Psoas muscle (tissue), 8 donors: ENCODE data around the gene ACTN1. TPM values are rescaled to one million over a fixed set of nuclear protein-coding genes. Genes with fewer than 3 reads are reported as not detected.

Experiments used
- ATAC-seq, 4 donors: fragments of 200-7000 bp; cut with Tn5 transposase; one replicate each; pipeline ENCODE4 v1.9.1; 2020; ENCODE audit warnings: moderate library complexity in 3 of 4, mild to moderate bottlenecking in 2 of 4
- DNase-seq, 2 donors: peaks; one replicate each; pipeline ENCODE4 v3.0.0-alpha.2; 2020
- H3K27ac ChIP-seq: fragments of 200-600 bp; one replicate; pipeline ENCODE4 v1.8.0; 2022
- H3K27me3 ChIP-seq, 3 donors: fragments of 200-600 bp in 1 of 3; one replicate each; pipeline versions ENCODE4 v1.6.1 to v1.8.0; 2013 to 2022; ENCODE audit warnings: low read length in 2 of 3, mild to moderate bottlenecking in 2 of 3, moderate library complexity in 1 of 3; ENCODE audit not compliant: insufficient read depth in 3 of 3
- H3K36me3 ChIP-seq, 2 donors: fragments of 200-600 bp in 1 of 2; one replicate each; pipeline versions ENCODE4 v1.6.1 to v1.8.0; 2013 to 2022; ENCODE audit warnings: low read depth in 1 of 2, mild to moderate bottlenecking in 1 of 2, moderate library complexity in 1 of 2; ENCODE audit not compliant: insufficient read depth in 1 of 2
- H3K4me1 ChIP-seq: fragments of 200-600 bp; one replicate; pipeline ENCODE4 v1.8.0; 2022
- H3K4me3 ChIP-seq: fragments of 200-600 bp; one replicate; pipeline ENCODE4 v1.8.0; 2022; ENCODE audit warnings: mild to moderate bottlenecking
- H3K9me3 ChIP-seq: fragments of 200-600 bp; one replicate; pipeline ENCODE4 v1.8.0; 2022
- CTCF ChIP-seq: fragments of 200-600 bp; IDR thresholded peaks from one replicate; pipeline ENCODE4 v1.8.0; 2022; ENCODE audit warnings: antibody characterized with exemption
- WGBS, 3 donors: extraction: QIAGEN DNeasy Blood & Tissue Kit; methylation state at CpG; one replicate each; pipeline versions ENCODE4 v1.1.6 to v1.1.7; 2013; 5-methylcytosine and 5-hydroxymethylcytosine counted together
- intact Hi-C, 2 donors: fragments of 100-400 bp; cut with DNase I; formaldehyde crosslinking; loops; one replicate each; pipeline versions ENCODE4 v1.11.0 to v1.14.2; 2022
- polyA plus RNA-seq, 3 donors: library from polyadenylated mRNA; stranded (reverse); fragments of 200-250 nt; gene quantifications; one replicate each; pipeline ENCODE4 v1.2.3, GENCODE V29; 2013
- total RNA-seq, 4 donors: library from RNA; stranded (reverse); fragmentation: NEBNext Ultra II Directional in 2 of 4; extraction: Animal tissue kit (Norgen Biotek cat#: 25700) in 2 of 4; gene quantifications; one replicate each; pipeline versions ENCODE4 v1.2.1 to v1.2.4, GENCODE V29; 2021 to 2023
- donor health status: healthy with polysubstance abuse.
- donor health status: DM: no; HTN: no; CAD: no; lungs with moderate emphysema.
- donor health status: Bipolar disorder and iron deficiency.
- donor health status: healthy.
- donor health status: DM: yes; HTN: yes; CAD: no.
- donor health status: DM: no; HTN: no; CAD: no.
- donor health status: DM: no; HTN: no; CAD: no.
- donor health status: DM: yes; HTN: yes; CAD: no.

Gene ACTN1
- total and polyA plus RNA-seq, 7 donors: 5.8 to 23.7 (median 10.9) TPM

DNA sequence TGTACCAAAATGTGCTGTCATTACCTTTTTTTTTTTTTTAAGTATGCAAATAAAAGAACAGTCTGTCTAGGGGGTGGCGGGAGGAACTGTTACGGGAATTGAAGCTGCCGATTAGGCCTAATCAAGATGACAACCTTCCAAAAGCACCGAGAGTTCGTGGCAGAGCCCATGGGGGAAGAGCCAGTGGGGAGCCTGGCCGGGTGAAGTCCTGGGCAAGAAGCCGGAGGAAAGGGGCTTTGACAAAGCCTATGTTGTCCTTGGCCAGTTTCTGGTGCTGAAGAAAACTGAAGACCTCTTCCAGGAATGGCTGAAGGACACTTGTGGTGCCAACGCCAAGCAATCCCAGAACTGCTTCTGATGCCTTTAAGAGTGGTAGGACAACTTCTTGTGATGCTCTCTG is 42.6 kb downstream of the ACTN1 start:
- ATAC-seq (no peak), DNase-seq (no peak)
- no peaks in the 10 kb centered on the region for H3K9me3 ChIP-seq
- H3K27me3 ChIP-seq: no peaks in the 10 kb centered on the region
- WGBS, 3 donors: 69 to 77% (median 73%) methylated on average over 8 of the region's 8 CpGs
- no peak for TF ChIP-seq CTCF
- intact Hi-C loops: no loop called here
- no peak overlapping the region for H3K4me3 ChIP-seq
- H3K4me1 ChIP-seq: peaks cover 37% of the 10 kb centered on the region
- H3K36me3 ChIP-seq: no peaks in the 10 kb centered on the region
- peak overlapping the region; percentile 43 for H3K27ac ChIP-seq

GRCh38 chr14:68935761-68936214 is 43.3 kb downstream of the ACTN1 start:
- 69 to 77% (median 70%) methylated on average over 6 of the region's 6 CpGs for whole genome bisulfite sequencing, 3 donors
- H3K9me3 ChIP-seq: no peaks in the 10 kb centered on the region
- no peak overlapping the region for H3K4me3 ChIP-seq
- ATAC-seq: peak in 1 of 4 donors; percentile 31
- peak overlapping the region; percentile 43 for H3K27ac ChIP-seq
- intact Hi-C loops: no loop called here
- H3K36me3 ChIP-seq: no peaks in the 10 kb centered on the region
- TF ChIP-seq CTCF: no peak
- no peak for DNase-seq
- H3K27me3 ChIP-seq: no peaks in the 10 kb centered on the region
- peaks cover 40% of the 10 kb centered on the region for H3K4me1 ChIP-seq

DNA sequence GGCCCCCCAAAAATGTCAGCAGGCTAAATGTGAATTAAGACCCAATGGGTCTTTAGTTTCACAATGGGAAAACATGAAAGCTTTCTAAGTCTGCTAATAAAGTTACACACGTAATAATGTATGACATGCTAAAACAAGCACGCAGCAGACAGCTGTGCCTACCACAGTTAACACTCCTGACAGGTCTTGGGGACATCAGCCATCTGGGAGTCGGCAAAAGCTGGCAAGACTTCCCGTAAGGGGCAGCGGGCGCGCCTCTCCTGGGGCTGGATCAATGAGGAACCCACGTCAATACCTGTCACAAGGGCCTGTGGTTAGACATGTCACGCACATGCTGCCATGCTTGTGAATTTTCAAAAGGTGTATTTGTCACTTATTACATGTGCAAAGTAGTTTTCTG is 45.0 kb downstream of the ACTN1 start:
- DNase-seq: no peak
- Histone ChIP-seq H3K27ac (no peak overlapping the region), H3K36me3 (no peaks in the 10 kb centered on the region), H3K9me3 (no peaks in the 10 kb centered on the region), H3K4me3 (no peak overlapping the region), H3K4me1 (peaks cover 27% of the 10 kb centered on the region), H3K27me3 (no peaks in the 10 kb centered on the region)
- no peak for ATAC-seq
- TF ChIP-seq CTCF: no peak
- 56 to 72% (median 64%) methylated on average over 9 of the region's 9 CpGs for WGBS, 3 donors
- intact Hi-C loops: no loop called here

DNA sequence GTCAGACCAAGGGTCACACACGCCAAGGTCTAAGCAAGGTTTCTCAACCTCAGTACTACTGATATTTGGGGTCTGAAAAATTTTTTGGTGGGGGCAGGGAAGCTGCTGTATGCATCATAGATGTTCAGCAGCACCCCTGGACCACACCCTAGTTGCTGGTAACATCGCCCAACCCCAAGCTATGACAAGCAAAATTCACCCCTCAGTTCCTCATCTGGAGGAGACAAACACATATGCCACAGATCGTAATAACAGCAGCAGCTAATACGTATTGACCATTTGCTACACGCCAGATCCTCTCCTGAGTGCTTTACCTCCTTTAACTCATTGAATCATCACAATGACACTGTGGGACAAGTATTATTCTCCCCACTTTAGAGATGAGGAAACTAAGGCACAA is 46.4 kb downstream of the ACTN1 start:
- DNase-seq: no peak
- no peak for TF ChIP-seq CTCF
- intact Hi-C loops: no loop called here
- no peak overlapping the region for H3K4me3 ChIP-seq
- H3K27me3 ChIP-seq: no peaks in the 10 kb centered on the region
- peaks cover 16% of the 10 kb centered on the region for H3K4me1 ChIP-seq
- no peaks in the 10 kb centered on the region for H3K36me3 ChIP-seq
- no peaks in the 10 kb centered on the region for H3K9me3 ChIP-seq
- no peak overlapping the region for H3K27ac ChIP-seq
- 91 to 97% (median 94%) methylated on average over 5 of the region's 5 CpGs for WGBS, 3 donors
- no peak for ATAC-seq

GRCh38 chr14:68932231-68932630 is 46.9 kb downstream of the ACTN1 start:
- no peaks in the 10 kb centered on the region for H3K9me3 ChIP-seq
- no peak overlapping the region for H3K4me3 ChIP-seq
- DNase-seq (peak in 1 of 2 donors; percentile 8), ATAC-seq (no peak)
- no peaks in the 10 kb centered on the region for H3K36me3 ChIP-seq
- TF ChIP-seq CTCF: no peak
- WGBS, 3 donors: 77 to 81% (median 80%) methylated on average over 4 of the region's 4 CpGs
- intact Hi-C loops: no loop called here
- H3K4me1 ChIP-seq: peaks cover 13% of the 10 kb centered on the region
- no peaks in the 10 kb centered on the region for H3K27me3 ChIP-seq
- no peak overlapping the region for H3K27ac ChIP-seq
